GM12801 (cell line): ENCODE data around the gene PEAK3.

Source experiments
- CTCF ChIP-seq: IDR thresholded peaks from one replicate; pipeline ENCODE4 v1.5.1; 2011; ENCODE audit warnings: control low read depth; ENCODE audit not compliant: insufficient read length; ENCODE audit errors: extremely low read depth

Gene PEAK3

GRCh38 chr19:2320939-2321338, 39.0 kb upstream of the PEAK3 start:
- no peak for TF ChIP-seq CTCF

DNA sequence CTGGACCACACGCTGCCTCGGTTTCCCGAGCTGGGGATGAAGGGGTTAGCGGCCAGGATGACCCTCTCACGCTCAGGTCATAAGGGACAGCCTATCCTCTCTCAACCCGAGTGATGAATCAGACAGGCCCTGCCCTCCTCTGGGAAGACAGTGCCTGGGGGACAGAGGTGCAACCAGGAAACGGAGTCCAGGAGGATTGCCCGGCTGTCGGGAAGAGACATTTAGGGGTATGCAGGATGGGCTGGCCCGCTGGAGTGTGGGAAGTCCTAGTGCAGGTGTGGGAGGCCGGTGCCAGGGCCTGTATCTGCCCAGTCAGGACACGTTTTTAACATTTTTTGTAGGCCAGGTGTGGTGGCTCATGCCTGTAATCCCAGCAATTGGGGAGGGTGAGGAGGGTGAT, 38.1 kb upstream of the PEAK3 start:
- no peak for TF ChIP-seq CTCF

- TF ChIP-seq CTCF, result no peak
Observed at GRCh38 chr19:2319551-2319950, 37.6 kb upstream of the PEAK3 start.

DNA sequence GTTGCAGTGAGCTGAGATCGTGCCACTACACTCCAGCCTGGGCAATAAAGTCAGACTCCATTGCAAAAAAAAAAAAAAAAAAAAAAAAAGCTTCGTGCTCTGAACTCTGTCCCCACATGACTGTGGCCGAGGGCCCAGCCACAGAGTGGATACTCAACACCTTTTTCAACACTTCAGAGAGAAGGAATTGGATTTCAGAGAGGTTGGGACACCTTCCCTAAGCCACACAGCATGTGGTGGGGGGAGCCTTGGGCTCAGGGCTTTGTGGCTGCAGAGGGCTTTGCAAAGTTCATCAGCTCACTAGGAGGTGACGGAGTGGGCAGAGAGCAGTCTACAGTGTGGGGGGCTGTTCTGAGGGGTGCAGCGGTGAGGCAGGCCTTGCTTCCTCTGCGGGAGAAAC, 36.9 kb upstream of the PEAK3 start:
- TF ChIP-seq CTCF, result no peak

DNA sequence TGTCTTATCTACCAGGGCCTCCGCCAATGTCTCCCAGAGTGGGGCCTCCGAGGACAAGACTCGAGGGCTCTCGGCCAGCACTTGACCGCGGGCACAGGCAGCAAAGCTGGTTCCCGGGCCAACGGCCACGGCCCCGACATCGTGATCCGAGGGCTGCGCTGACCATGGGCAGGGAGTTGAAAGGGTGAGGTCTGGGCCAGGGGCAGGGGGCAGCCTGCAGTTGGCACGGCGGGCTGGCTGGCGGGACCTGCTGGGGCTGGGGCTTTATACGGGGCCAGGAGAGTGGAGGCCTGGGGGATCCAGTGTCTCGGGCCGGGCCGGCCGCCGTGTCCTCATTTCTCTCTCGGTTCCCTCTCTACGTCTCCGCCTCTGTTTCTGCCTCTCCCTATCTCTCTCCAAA, 35.8 kb upstream of the PEAK3 start:
- TF ChIP-seq CTCF, result no peak

GRCh38 chr19:2317300-2317699, 35.3 kb upstream of the PEAK3 start:
- TF ChIP-seq CTCF, result no peak

- no peak for TF ChIP-seq CTCF
Observed at GRCh38 chr19:2315818-2316353, 33.9 kb upstream of the PEAK3 start.
